Cardiac muscle cell (in vitro differentiated cells and primary cell): ENCODE results near the gene EFCAB13. TPM values are rescaled to one million over a fixed set of nuclear protein-coding genes. Genes with fewer than 3 reads are reported as not detected.

Experiments used
- DNase-seq, 2 donors: peaks; one replicate each; pipeline versions ENCODE4 v3.0.0 to v3.0.0-alpha.2; 2010 to 2017; ENCODE audit warnings: low read depth in 1 of 2, low spot score in 1 of 2
- H3K27ac ChIP-seq: fragments of 200-600 bp; sonication (generic); 2 replicates; pipeline ENCODE4 v1.5.1; 2016
- H3K27me3 ChIP-seq: fragments of 200-600 bp; sonication (generic); 2 replicates; pipeline ENCODE4 v1.6.0; 2016; ENCODE audit warnings: control low read depth
- H3K36me3 ChIP-seq: fragments of 200-600 bp; sonication (generic); 2 replicates; pipeline ENCODE4 v1.5.1; 2016; ENCODE audit warnings: control low read depth
- H3K4me1 ChIP-seq: fragments of 200-600 bp; sonication (generic); 2 replicates; pipeline ENCODE4 v1.8.1; 2017; ENCODE audit warnings: low read depth, mild to moderate bottlenecking, mixed run types
- H3K4me3 ChIP-seq: fragments of 200-600 bp; sonication (generic); 2 replicates; pipeline ENCODE4 v1.5.1; 2016; ENCODE audit warnings: mild to moderate bottlenecking
- H3K9me3 ChIP-seq: fragments of 200-600 bp; sonication (generic); 2 replicates; pipeline ENCODE4 v1.5.1; 2017; ENCODE audit warnings: low read depth, mild to moderate bottlenecking, control low read depth
- polyA plus RNA-seq: library from polyadenylated mRNA; unstranded; fragments of >200 nt; fragmentation: Nextera tagmentation; extraction: Ambion mirVana; gene quantifications from 2 replicates; pipeline ENCODE4 v1.2.1, GENCODE V29; 2016
- total RNA-seq: library from RNA; depleted of rRNA; stranded (reverse); fragments of >200 nt; gene quantifications from 2 replicates; pipeline ENCODE4 v1.2.3, GENCODE V29; 2016
- TF ChIP-seq, protein P1 (sequence below): IDR thresholded peaks from 2 replicates; pipeline ENCODE4 v1.5.1; 2012; ENCODE audit warnings: low read depth, mild to moderate bottlenecking, low read length

Gene EFCAB13
- total and polyA plus RNA-seq, 2 experiments from 2014 or later, result 5.9 to 6.0 TPM

DNA sequence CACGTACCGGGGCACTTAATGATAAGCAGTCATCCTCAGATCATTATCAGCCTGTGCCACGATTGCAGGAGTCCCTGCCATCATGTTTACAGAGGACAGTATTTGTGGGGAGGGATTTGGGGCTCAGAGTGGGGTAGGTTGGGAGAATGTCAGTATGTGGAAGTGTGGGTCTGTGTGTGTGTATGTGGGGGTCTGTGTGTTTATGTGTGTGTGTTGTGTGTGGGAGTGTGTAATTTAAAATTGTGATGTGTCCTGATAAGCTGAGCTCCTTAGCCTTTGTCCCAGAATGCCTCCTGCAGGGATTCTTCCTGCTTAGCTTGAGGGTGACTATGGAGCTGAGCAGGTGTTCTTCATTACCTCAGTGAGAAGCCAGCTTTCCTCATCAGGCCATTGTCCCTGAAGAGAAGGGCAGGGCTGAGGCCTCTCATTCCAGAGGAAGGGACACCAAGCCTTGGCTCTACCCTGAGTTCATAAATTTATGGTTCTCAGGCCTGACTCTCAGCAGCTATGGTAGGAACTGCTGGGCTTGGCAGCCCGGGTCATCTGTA is 13.5 kb upstream of the EFCAB13 start:
- Histone ChIP-seq H3K4me3 (no peak overlapping the region), H3K9me3 (no peaks in the 10 kb centered on the region), H3K36me3 (peaks cover 42% of the 10 kb centered on the region), H3K4me1 (peaks cover 5% of the 10 kb centered on the region), H3K27ac (no peak overlapping the region), H3K27me3 (no peaks in the 10 kb centered on the region)
- no peak for DNase-seq
- TF ChIP-seq, protein P1, sequence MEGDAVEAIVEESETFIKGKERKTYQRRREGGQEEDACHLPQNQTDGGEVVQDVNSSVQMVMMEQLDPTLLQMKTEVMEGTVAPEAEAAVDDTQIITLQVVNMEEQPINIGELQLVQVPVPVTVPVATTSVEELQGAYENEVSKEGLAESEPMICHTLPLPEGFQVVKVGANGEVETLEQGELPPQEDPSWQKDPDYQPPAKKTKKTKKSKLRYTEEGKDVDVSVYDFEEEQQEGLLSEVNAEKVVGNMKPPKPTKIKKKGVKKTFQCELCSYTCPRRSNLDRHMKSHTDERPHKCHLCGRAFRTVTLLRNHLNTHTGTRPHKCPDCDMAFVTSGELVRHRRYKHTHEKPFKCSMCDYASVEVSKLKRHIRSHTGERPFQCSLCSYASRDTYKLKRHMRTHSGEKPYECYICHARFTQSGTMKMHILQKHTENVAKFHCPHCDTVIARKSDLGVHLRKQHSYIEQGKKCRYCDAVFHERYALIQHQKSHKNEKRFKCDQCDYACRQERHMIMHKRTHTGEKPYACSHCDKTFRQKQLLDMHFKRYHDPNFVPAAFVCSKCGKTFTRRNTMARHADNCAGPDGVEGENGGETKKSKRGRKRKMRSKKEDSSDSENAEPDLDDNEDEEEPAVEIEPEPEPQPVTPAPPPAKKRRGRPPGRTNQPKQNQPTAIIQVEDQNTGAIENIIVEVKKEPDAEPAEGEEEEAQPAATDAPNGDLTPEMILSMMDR, result no peak

DNA sequence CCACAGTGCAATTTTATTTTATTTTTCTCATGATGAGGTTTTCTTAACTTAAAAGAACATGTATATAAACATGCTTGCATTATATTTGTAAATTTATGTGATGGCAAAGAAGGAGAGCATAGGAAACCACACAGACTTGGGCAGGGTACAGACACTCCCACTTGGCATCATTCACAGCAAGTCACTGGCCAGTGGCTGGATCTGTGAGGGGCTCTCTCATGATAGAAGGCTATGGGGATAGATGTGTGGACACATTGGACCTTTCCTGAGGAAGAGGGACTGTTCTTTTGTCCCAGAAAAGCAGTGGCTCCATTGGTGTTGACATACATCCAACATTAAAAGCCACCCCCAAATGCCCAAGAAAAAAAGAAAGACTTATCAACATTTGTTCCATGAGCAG is 12.3 kb upstream of the EFCAB13 start:
- Histone ChIP-seq H3K4me1 (peaks cover 5% of the 10 kb centered on the region), H3K27ac (no peak overlapping the region), H3K27me3 (no peaks in the 10 kb centered on the region), H3K9me3 (no peaks in the 10 kb centered on the region), H3K4me3 (no peak overlapping the region), H3K36me3 (peaks cover 36% of the 10 kb centered on the region)
- TF ChIP-seq, protein P1, result no peak
- DNase-seq, result no peak

DNA sequence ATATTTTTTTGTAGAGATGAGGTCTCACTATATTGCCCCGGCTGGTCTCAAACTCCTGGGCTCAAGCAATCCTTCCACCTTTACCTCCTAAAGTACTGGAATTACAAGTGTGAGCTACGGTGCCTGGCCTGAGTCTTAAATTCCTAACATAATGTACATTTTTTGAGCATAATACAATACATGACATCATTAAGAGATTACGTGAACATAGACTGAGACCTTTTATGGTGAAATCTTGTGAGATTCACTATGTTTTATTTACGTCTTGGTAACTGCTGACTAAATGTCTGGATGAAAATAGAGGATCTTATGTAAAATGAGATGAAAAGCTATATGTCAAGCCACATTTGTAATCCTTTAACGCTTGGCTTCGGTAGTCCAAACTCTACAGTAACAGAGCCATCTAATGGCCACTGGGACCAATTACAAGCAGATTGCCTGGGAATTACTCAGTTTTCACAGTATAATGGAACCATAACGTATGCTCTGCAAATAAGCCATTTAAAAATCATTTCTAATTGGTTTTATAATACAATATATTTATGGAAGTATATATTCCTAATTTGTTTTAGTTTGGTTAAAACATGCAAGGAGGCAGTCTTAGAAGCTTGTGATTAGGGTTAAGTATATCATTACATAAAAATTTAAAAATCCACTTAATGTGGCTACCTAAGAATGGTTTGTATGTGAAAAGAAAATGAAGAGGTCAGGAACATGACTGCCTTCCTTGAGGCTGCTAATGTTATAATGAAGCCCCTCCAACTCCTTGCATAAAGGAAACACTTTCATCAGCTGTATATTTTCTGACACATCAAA is 8.1 kb upstream of the EFCAB13 start:
- DNase-seq, result peak; percentile 73 to 90
- Histone ChIP-seq H3K4me3 (no peak overlapping the region), H3K27ac (no peak overlapping the region), H3K36me3 (peaks cover 16% of the 10 kb centered on the region), H3K4me1 (peaks cover 5% of the 10 kb centered on the region), H3K9me3 (no peaks in the 10 kb centered on the region), H3K27me3 (no peaks in the 10 kb centered on the region)
- TF ChIP-seq, protein P1, result peak; percentile 77

DNA sequence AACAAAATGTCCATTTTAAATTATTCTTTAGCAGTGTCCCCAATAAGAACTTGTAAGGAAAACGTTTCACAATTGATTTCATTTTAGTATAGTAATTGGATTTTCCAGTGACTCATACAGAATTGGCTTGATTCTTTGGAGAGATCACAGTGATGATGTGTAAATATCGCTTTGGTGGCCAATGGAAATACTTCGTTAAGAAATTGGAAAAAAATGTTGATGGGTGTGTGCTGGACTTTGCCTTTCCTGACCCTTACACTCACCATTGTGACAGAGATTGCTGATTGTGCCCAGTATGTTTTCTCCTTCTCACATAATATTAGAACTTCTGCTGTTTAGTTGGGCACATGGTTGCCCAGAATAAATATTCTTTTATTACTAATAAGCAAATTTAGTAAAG is 7.4 kb upstream of the EFCAB13 start:
- H3K27me3 ChIP-seq, result no peaks in the 10 kb centered on the region
- no peaks in the 10 kb centered on the region for H3K9me3 ChIP-seq
- peaks cover 10% of the 10 kb centered on the region for H3K36me3 ChIP-seq
- H3K27ac ChIP-seq, result no peak overlapping the region
- no peak overlapping the region for H3K4me3 ChIP-seq
- no peak for DNase-seq
- peaks cover 5% of the 10 kb centered on the region for H3K4me1 ChIP-seq
- TF ChIP-seq, protein P1, result no peak

DNA sequence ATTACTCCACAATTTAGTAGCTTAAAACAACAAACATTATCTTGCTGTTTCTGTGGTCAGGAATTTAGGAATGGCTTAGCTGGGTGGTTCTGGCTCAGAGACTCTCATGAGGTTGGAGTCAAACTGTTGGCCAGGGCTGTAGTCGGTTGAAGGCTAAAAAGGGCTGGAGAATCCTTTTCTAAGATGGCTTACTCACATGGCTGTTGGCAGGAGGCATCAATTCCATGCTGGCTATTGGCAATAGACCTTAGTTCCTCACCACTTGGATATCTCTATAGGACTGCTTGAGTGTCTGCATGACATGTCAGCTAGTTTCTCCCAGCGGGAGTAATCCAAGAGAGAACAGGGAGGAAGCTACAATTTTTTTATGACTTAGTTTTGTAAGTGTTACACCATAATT is 6.6 kb upstream of the EFCAB13 start:
- peak in 1 of 2 donors; percentile 52 for DNase-seq
- Histone ChIP-seq H3K9me3 (no peaks in the 10 kb centered on the region), H3K36me3 (peaks cover 2% of the 10 kb centered on the region), H3K27ac (no peak overlapping the region), H3K4me3 (no peak overlapping the region), H3K4me1 (peaks cover 5% of the 10 kb centered on the region), H3K27me3 (no peaks in the 10 kb centered on the region)
- TF ChIP-seq, protein P1, result no peak
